Smooth muscle cell (in vitro differentiated cells): ENCODE results near the gene BLOC1S5. TPM values are rescaled to one million over a fixed set of nuclear protein-coding genes. Genes with fewer than 3 reads are reported as not detected.

ENCODE experiments used
- DNase-seq: peaks from one replicate; lab custom pipeline; 2025; ENCODE audit not compliant: unreplicated experiment; lab: John Stamatoyannopoulos, UW
- H2AFZ ChIP-seq: fragments of 200-600 bp; sonication (generic); 2 replicates; pipeline ENCODE4 v1.6.0; 2016; ENCODE audit warnings: antibody characterized with exemption, low read depth, mild to moderate bottlenecking
- H3F3A ChIP-seq: fragments of 200-600 bp; sonication (generic); 2 replicates; pipeline ENCODE4 v1.6.0; 2017; ENCODE audit warnings: antibody characterized with exemption, low read depth
- H3K27ac ChIP-seq: fragments of 200-600 bp; sonication (generic); 2 replicates; pipeline ENCODE4 v1.5.1; 2016; ENCODE audit warnings: low read depth, mild to moderate bottlenecking
- H3K27me3 ChIP-seq: fragments of 200-600 bp; sonication (generic); 2 replicates; pipeline ENCODE4 v1.6.1; 2016; ENCODE audit warnings: low read depth, mild to moderate bottlenecking
- H3K36me3 ChIP-seq: fragments of 200-600 bp; sonication (generic); 2 replicates; pipeline ENCODE4 v1.5.1; 2016; ENCODE audit warnings: low read depth
- H3K4me1 ChIP-seq: fragments of 200-600 bp; sonication (generic); 2 replicates; pipeline ENCODE4 v1.5.1; 2016; ENCODE audit warnings: low read depth
- H3K4me2 ChIP-seq: fragments of 200-600 bp; sonication (generic); 2 replicates; pipeline ENCODE4 v1.6.0; 2016; ENCODE audit warnings: mild to moderate bottlenecking
- H3K4me3 ChIP-seq: fragments of 200-600 bp; sonication (generic); 2 replicates; pipeline ENCODE4 v1.5.1; 2016; ENCODE audit warnings: mild to moderate bottlenecking
- H3K79me2 ChIP-seq: fragments of 200-600 bp; sonication (generic); 2 replicates; pipeline ENCODE4 v1.6.0; 2016; ENCODE audit warnings: low read depth, mild to moderate bottlenecking
- H3K9ac ChIP-seq: fragments of 200-600 bp; sonication (generic); 2 replicates; pipeline ENCODE4 v1.6.0; 2016; ENCODE audit warnings: low read depth
- H3K9me3 ChIP-seq: fragments of 200-600 bp; sonication (generic); replicated peaks from 2 replicates; pipeline ENCODE4 v1.5.1; 2016; ENCODE audit warnings: low read depth
- H4K20me1 ChIP-seq: fragments of 200-600 bp; sonication (generic); 2 replicates; pipeline ENCODE4 v1.6.0; 2016; ENCODE audit warnings: low read depth
- CTCF ChIP-seq: fragments of 200-600 bp; sonication (generic); IDR thresholded peaks from 2 replicates; pipeline ENCODE4 v1.5.1; 2017; ENCODE audit warnings: borderline replicate concordance, mild to moderate bottlenecking, antibody characterized with exemption; ENCODE audit not compliant: insufficient read depth, poor library complexity, severe bottlenecking
- WGBS: methylation state at CpG from one replicate; pipeline ENCODE4 v1.1.7; 2016; ENCODE audit warnings: low lambda C conversion rate; 5-methylcytosine and 5-hydroxymethylcytosine counted together
- polyA plus RNA-seq: library from polyadenylated mRNA; unstranded; fragments of >200 nt; fragmentation: Nextera tagmentation; extraction: Ambion mirVana; gene quantifications from 2 replicates; pipeline ENCODE4 v1.2.1, GENCODE V29; 2016
- total RNA-seq: library from RNA; depleted of rRNA; stranded (reverse); fragments of >200 nt; gene quantifications from 2 replicates; pipeline ENCODE4 v1.2.3, GENCODE V29; 2014

BLOC1S5 gene
- total and polyA plus RNA-seq, 2 experiments from 2014 or later = 10.7 to 13.7 TPM

- DNase-seq = no peak
- H3K4me1 ChIP-seq = peaks cover 7% of the 10 kb centered on the region
- H4K20me1 ChIP-seq = no peaks in the 10 kb centered on the region
- no peak for TF ChIP-seq CTCF
- WGBS = 82% methylated on average over 7 of the region's 7 CpGs
- peak overlapping the region; percentile 43 for H3K9ac ChIP-seq
- no peaks in the 10 kb centered on the region for H3K27me3 ChIP-seq
- peak overlapping the region; percentile 75 for H3K4me3 ChIP-seq
- no peaks in the 10 kb centered on the region for H3K9me3 ChIP-seq
- H3K79me2 ChIP-seq = peaks cover 8% of the 10 kb centered on the region
- peak overlapping the region; percentile 87 for H3K4me2 ChIP-seq
- peak overlapping the region; percentile 76 for H3K27ac ChIP-seq
- H3K36me3 ChIP-seq = peaks cover 7% of the 10 kb centered on the region
- no peaks in the 10 kb centered on the region for H3F3A ChIP-seq
- peak overlapping the region; percentile 95 for H2AFZ ChIP-seq
Measured at GRCh38 chr6:8064638-8065518, 689 bp upstream of the BLOC1S5 start.

- whole genome bisulfite sequencing = 94% methylated on average over 4 of the region's 4 CpGs
- Histone ChIP-seq H3K4me3 (no peak overlapping the region), H3K27ac (no peak overlapping the region), H3K4me1 (peaks cover 7% of the 10 kb centered on the region), H3F3A (no peaks in the 10 kb centered on the region), H3K79me2 (peaks cover 8% of the 10 kb centered on the region), H2AFZ (no peak overlapping the region), H3K27me3 (no peaks in the 10 kb centered on the region), H3K9me3 (no peaks in the 10 kb centered on the region), H3K36me3 (peaks cover 7% of the 10 kb centered on the region), H4K20me1 (no peaks in the 10 kb centered on the region), H3K9ac (no peak overlapping the region), H3K4me2 (no peak overlapping the region)
- no peak for TF ChIP-seq CTCF
- DNase-seq = no peak
Measured at GRCh38 chr6:8061736-8062135, 2.5 kb downstream of the BLOC1S5 start.

- no peaks in the 10 kb centered on the region for H3K9me3 ChIP-seq
- WGBS = 78% methylated on average over 3 of the region's 3 CpGs
- TF ChIP-seq CTCF = no peak
- no peak overlapping the region for H2AFZ ChIP-seq
- H3K79me2 ChIP-seq = peaks cover 8% of the 10 kb centered on the region
- no peaks in the 10 kb centered on the region for H4K20me1 ChIP-seq
- DNase-seq = no peak
- peaks cover 7% of the 10 kb centered on the region for H3K36me3 ChIP-seq
- no peak overlapping the region for H3K4me3 ChIP-seq
- H3K9ac ChIP-seq = no peak overlapping the region
- H3K27me3 ChIP-seq = no peaks in the 10 kb centered on the region
- no peaks in the 10 kb centered on the region for H3F3A ChIP-seq
- no peak overlapping the region for H3K27ac ChIP-seq
- peaks cover 7% of the 10 kb centered on the region for H3K4me1 ChIP-seq
- H3K4me2 ChIP-seq = no peak overlapping the region
Measured at GRCh38 chr6:8060346-8060745, 3.8 kb downstream of the BLOC1S5 start.

GRCh38 chr6:8059129-8059528, 5.1 kb downstream of the BLOC1S5 start:
- H3K27me3 ChIP-seq = no peaks in the 10 kb centered on the region
- no peaks in the 10 kb centered on the region for H4K20me1 ChIP-seq
- DNase-seq = no peak

More at GRCh38 chr6:8059129-8059528, 5.1 kb downstream of the BLOC1S5 start:
- no peaks in the 10 kb centered on the region for H3K9me3 ChIP-seq
- peaks cover 7% of the 10 kb centered on the region for H3K36me3 ChIP-seq
- H3K27ac ChIP-seq = no peak overlapping the region
- H3K4me2 ChIP-seq = no peak overlapping the region
- H3K9ac ChIP-seq = no peak overlapping the region
- no peak overlapping the region for H2AFZ ChIP-seq
- TF ChIP-seq CTCF = peak; percentile 49
- H3K4me3 ChIP-seq = no peak overlapping the region
- H3F3A ChIP-seq = no peaks in the 10 kb centered on the region
- peaks cover 8% of the 10 kb centered on the region for H3K79me2 ChIP-seq
- H3K4me1 ChIP-seq = peaks cover 7% of the 10 kb centered on the region
